Activated T-cell treated with anti-CD3 and anti-CD28 coated beads for 1 hour (primary cell): Measurements from ENCODE around the gene COPS7A.
A peak's percentile ranks its signal among the peaks of the same experiment; 100 is the strongest.

Experiments used
- DNase-seq: peaks from one replicate; pipeline ENCODE4 v3.0.0-alpha.2; 2020; ENCODE audit warnings: low read depth

The COPS7A gene

GRCh38 chr12:6769666-6770065 lies 45.8 kb downstream of the COPS7A start:
- no peak for DNase-seq

GRCh38 chr12:6770094-6770493 lies 46.2 kb downstream of the COPS7A start:
- no peak for DNase-seq

- no peak for DNase-seq
Observed at GRCh38 chr12:6770600-6770999, 46.8 kb downstream of the COPS7A start.

GRCh38 chr12:6771091-6771495 lies 47.2 kb downstream of the COPS7A start:
- DNase-seq = no peak

- no peak for DNase-seq
Observed at GRCh38 chr12:6771509-6772330, 47.9 kb downstream of the COPS7A start.

GRCh38 chr12:6772331-6772695 lies 48.5 kb downstream of the COPS7A start, which contains the start of gene LAG3:
Gene LAG3, plus strand, starts transcription at chr12:6772520. Its CDS starts 333 bp downstream, at chr12:6772853.
- peak; percentile 45 for DNase-seq

GRCh38 chr12:6772726-6773589 lies 49.1 kb downstream of the COPS7A start:
- DNase-seq = no peak

- no peak for DNase-seq
Observed at GRCh38 chr12:6773590-6774351, 49.9 kb downstream of the COPS7A start.

- no peak for DNase-seq
Observed at GRCh38 chr12:6774499-6775062, 50.7 kb downstream of the COPS7A start.

GRCh38 chr12:6775185-6776174 lies 51.6 kb downstream of the COPS7A start:
- DNase-seq = no peak

- no peak for DNase-seq
Observed at GRCh38 chr12:6777386-6777785, 53.5 kb downstream of the COPS7A start.

GRCh38 chr12:6778217-6778573 lies 54.3 kb downstream of the COPS7A start:
- no peak for DNase-seq

GRCh38 chr12:6778574-6779550 lies 55.0 kb downstream of the COPS7A start:
- peak; percentile 89 for DNase-seq

GRCh38 chr12:6779708-6780432 lies 56.0 kb downstream of the COPS7A start:
- no peak for DNase-seq

- DNase-seq = no peak
Observed at GRCh38 chr12:6780573-6780972, 56.7 kb downstream of the COPS7A start.
